Testis (tissue), 2 donors: Measurements from ENCODE around the gene RASGRF1.
"Not testable (repeated sequence)": the region's sequence is repeated elsewhere in the genome, so short reads cannot be mapped to it uniquely, and the experiment has no call there.

ENCODE experiments used
- CTCF ChIP-seq, 3 experiments: fragments of 450-650 bp in 2 of 3; fragments of 200-600 bp in 1 of 3; sonication (generic) in 1 of 3; IDR thresholded peaks; one replicate each; pipeline ENCODE4 v1.5.1; 2016 to 2019; ENCODE audit warnings: antibody characterized with exemption in 3 of 3, mild to moderate bottlenecking in 2 of 3, moderate library complexity in 1 of 3
- POLR2A ChIP-seq: fragments of 450-650 bp; IDR thresholded peaks from one replicate; pipeline ENCODE4 v1.6.1; 2017; ENCODE audit warnings: antibody characterized with exemption, mild to moderate bottlenecking, moderate library complexity

DNA sequence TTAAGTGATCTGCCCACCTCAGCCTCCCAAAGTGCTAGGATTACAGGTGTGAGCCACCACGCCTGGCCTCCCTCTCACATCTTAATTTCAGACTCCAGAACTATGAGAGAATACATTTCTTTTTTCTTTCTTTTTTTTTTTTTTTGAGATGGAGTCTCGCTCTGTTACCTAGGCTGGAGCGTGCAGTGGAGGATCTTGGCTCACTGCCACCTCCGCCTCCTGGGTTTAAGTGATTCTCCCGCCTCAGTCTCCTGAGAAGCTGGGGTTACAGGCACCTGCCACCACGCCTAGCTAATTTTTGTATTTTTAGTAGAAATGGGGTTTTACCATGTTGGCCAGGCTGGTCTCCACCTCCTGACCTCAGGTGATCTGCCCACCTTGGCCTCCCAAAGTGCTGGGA is 95.4 kb downstream of the RASGRF1 start:
- TF ChIP-seq CTCF (IDR thresholded peaks at IDR 0.05); POLR2A: not testable (repeated sequence)
